Stomach smooth muscle (tissue), 2 donors: ENCODE measurements around the gene RASA2.

Source experiments
- H3K27ac ChIP-seq: one replicate; pipeline ENCODE4 v1.7.0; 2013; ENCODE audit warnings: mild to moderate bottlenecking, low read length, inconsistent platforms
- H3K27me3 ChIP-seq, 2 donors: one replicate each; pipeline ENCODE4 v1.7.0; 2013; ENCODE audit warnings: low read length in 2 of 2; ENCODE audit not compliant: insufficient read depth in 2 of 2, control insufficient read depth in 1 of 2
- H3K36me3 ChIP-seq, 2 donors: one replicate each; pipeline ENCODE4 v1.7.0; 2013; ENCODE audit warnings: low read length in 2 of 2; ENCODE audit not compliant: control insufficient read depth in 2 of 2, insufficient read depth in 2 of 2
- H3K4me1 ChIP-seq: one replicate; pipeline ENCODE4 v1.7.0; 2013; ENCODE audit warnings: low read length; ENCODE audit not compliant: control insufficient read depth, insufficient read depth
- H3K4me3 ChIP-seq, 2 donors: one replicate each; pipeline ENCODE4 v1.7.0; 2013; ENCODE audit warnings: low read length in 2 of 2
- H3K9ac ChIP-seq, 2 donors: one replicate each; pipeline ENCODE4 v1.7.0; 2013; ENCODE audit warnings: low read length in 2 of 2, mild to moderate bottlenecking in 1 of 2
- H3K9me3 ChIP-seq, 2 donors: one replicate each; pipeline ENCODE4 v1.7.0; 2013; ENCODE audit warnings: low read length in 2 of 2; ENCODE audit not compliant: control insufficient read depth in 2 of 2
- donor health status: healthy.
- donor health status: Pancreatic carcinoma.

RASA2 gene

GRCh38 chr3:141550926-141551665, 64.3 kb downstream of the RASA2 start:
- H3K4me3 ChIP-seq, result no peak overlapping the region
- H3K36me3 ChIP-seq, result peaks cover 0 to 6% of the 10 kb centered on the region in 2 donors
- H3K9ac ChIP-seq, result no peak overlapping the region
- H3K27me3 ChIP-seq, result no peaks in the 10 kb centered on the region
- no peaks in the 10 kb centered on the region for H3K9me3 ChIP-seq
- no peak overlapping the region for H3K27ac ChIP-seq
- no peaks in the 10 kb centered on the region for H3K4me1 ChIP-seq

GRCh38 chr3:141552440-141552991, 65.7 kb downstream of the RASA2 start:
- Histone ChIP-seq H3K4me3 (no peak overlapping the region), H3K27ac (no peak overlapping the region), H3K9me3 (no peaks in the 10 kb centered on the region), H3K27me3 (no peaks in the 10 kb centered on the region), H3K4me1 (no peaks in the 10 kb centered on the region), H3K36me3 (peaks cover 4 to 7% of the 10 kb centered on the region in 2 donors), H3K9ac (no peak overlapping the region)

DNA sequence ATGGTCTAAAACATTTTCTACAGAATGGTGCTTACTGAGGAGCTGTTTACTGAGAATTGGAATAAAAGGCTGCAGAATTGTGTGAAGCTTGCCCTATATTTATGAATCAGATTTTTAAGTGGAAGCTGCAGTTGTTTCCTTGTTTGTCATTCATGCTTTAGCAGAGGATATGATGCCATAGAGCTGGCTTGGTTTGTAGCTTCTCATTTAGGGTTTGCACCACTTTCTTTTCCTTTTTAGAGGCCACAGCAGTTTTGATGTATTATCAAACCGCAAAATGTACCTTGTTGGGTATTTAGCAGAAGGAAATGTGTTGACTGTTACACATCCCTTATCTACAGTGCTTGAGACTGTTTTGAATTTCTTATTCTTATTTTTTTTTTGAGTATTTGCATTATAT, 66.2 kb downstream of the RASA2 start:
- H3K36me3 ChIP-seq, result peaks cover 4 to 7% of the 10 kb centered on the region in 2 donors
- no peak overlapping the region for H3K4me3 ChIP-seq
- H3K27ac ChIP-seq, result no peak overlapping the region
- no peaks in the 10 kb centered on the region for H3K27me3 ChIP-seq
- no peak overlapping the region for H3K9ac ChIP-seq
- no peaks in the 10 kb centered on the region for H3K9me3 ChIP-seq
- H3K4me1 ChIP-seq, result no peaks in the 10 kb centered on the region

GRCh38 chr3:141556034-141556433, 69.2 kb downstream of the RASA2 start:
- H3K9ac ChIP-seq, result no peak overlapping the region
- H3K36me3 ChIP-seq, result peaks cover 4 to 5% of the 10 kb centered on the region in 2 donors
- H3K27ac ChIP-seq, result no peak overlapping the region
- no peak overlapping the region for H3K4me3 ChIP-seq
- H3K27me3 ChIP-seq, result no peaks in the 10 kb centered on the region
- no peaks in the 10 kb centered on the region for H3K4me1 ChIP-seq
- H3K9me3 ChIP-seq, result no peaks in the 10 kb centered on the region

GRCh38 chr3:141557961-141558706, 71.3 kb downstream of the RASA2 start:
- Histone ChIP-seq H3K4me1 (no peaks in the 10 kb centered on the region), H3K9ac (no peak overlapping the region), H3K27ac (no peak overlapping the region), H3K27me3 (no peaks in the 10 kb centered on the region), H3K9me3 (no peaks in the 10 kb centered on the region), H3K4me3 (no peak overlapping the region), H3K36me3 (peaks cover 4 to 5% of the 10 kb centered on the region in 2 donors)

- Histone ChIP-seq H3K27ac (no peak overlapping the region), H3K4me3 (no peak overlapping the region), H3K4me1 (no peaks in the 10 kb centered on the region), H3K9ac (no peak overlapping the region), H3K27me3 (no peaks in the 10 kb centered on the region), H3K9me3 (no peaks in the 10 kb centered on the region), H3K36me3 (peaks cover 3 to 4% of the 10 kb centered on the region in 2 donors)
These were observed 74.7 kb downstream of the RASA2 start for GRCh38 chr3:141561426-141562034.

DNA sequence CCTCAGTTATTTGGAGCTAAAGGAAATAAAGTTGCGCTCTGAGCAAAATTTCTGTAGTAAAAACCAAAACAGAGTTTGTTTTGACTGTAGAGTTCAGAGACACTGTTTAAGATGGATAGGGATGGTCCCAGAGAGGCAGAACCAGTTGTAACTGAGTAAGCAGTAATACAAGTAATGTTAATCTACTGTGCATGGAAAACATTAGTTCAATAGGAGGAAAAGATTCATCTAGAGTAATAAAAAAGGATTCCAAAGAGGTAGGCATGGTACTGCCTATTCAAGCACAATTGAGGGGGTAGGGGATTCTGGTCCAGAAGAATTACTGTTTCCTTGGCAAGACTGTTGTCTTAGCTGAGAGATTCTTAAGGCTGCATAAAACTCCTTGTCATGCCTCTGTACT, 77.4 kb downstream of the RASA2 start:
- Histone ChIP-seq H3K9ac (no peak overlapping the region), H3K27ac (no peak overlapping the region), H3K36me3 (peaks cover 0 to 3% of the 10 kb centered on the region in 2 donors), H3K9me3 (no peaks in the 10 kb centered on the region), H3K27me3 (no peaks in the 10 kb centered on the region), H3K4me1 (no peaks in the 10 kb centered on the region), H3K4me3 (no peak overlapping the region)

GRCh38 chr3:141570068-141570467, 83.2 kb downstream of the RASA2 start:
- Histone ChIP-seq H3K4me3 (no peak overlapping the region), H3K9ac (no peak overlapping the region), H3K27me3 (no peaks in the 10 kb centered on the region), H3K4me1 (no peaks in the 10 kb centered on the region), H3K27ac (no peak overlapping the region), H3K36me3 (peaks cover 2 to 4% of the 10 kb centered on the region in 2 donors), H3K9me3 (no peaks in the 10 kb centered on the region)

GRCh38 chr3:141575879-141576743, 89.3 kb downstream of the RASA2 start:
- Histone ChIP-seq H3K36me3 (peaks cover 8 to 11% of the 10 kb centered on the region in 2 donors), H3K9ac (no peak overlapping the region), H3K4me3 (peak overlapping the region in 1 of 2 donors; percentile 8), H3K27ac (no peak overlapping the region), H3K4me1 (no peaks in the 10 kb centered on the region), H3K9me3 (no peaks in the 10 kb centered on the region), H3K27me3 (no peaks in the 10 kb centered on the region)

- Histone ChIP-seq H3K27ac (no peak overlapping the region), H3K4me1 (no peaks in the 10 kb centered on the region), H3K9me3 (no peaks in the 10 kb centered on the region), H3K9ac (no peak overlapping the region), H3K4me3 (no peak overlapping the region), H3K36me3 (peaks cover 8 to 14% of the 10 kb centered on the region in 2 donors), H3K27me3 (no peaks in the 10 kb centered on the region)
These were observed 89.9 kb downstream of the RASA2 start for GRCh38 chr3:141576744-141577052.
